ENCODE results near the gene SLC35G6. TPM values are rescaled to one million over a fixed set of nuclear protein-coding genes. Genes with fewer than 3 reads are reported as not detected.

SLC35G6 gene
- total and polyA plus RNA-seq, 2 of the 13 experiments (the other 11 are each of a cell fraction or from before 2014, with no cell fraction given) = 0.07 TPM; not detected in 1

GRCh38 chr17:7444682-7445618 is 36.3 kb upstream of the SLC35G6 start, which contains the start of gene CHRNB1 (continued):
- TF ChIP-seq SALL2 (CRISPR knock-in tag; IDR thresholded peaks at IDR 0.05) (peak; percentile 47; the same call in 1 of the 2 replicates), TOPORS (CRISPR knock-in tag; IDR thresholded peaks at IDR 0.05) (no peak), ZNF670 (CRISPR knock-in tag; IDR thresholded peaks at IDR 0.05; ENCODE audit: borderline replicate concordance) (peak; percentile 42; the same call in 1 of the 2 replicates), ZNF512 (CRISPR knock-in tag; IDR thresholded peaks at IDR 0.05) (no peak), DNMT3B (CRISPR knock-in tag; conservative IDR thresholded peaks at IDR 0.05) (peak; percentile 79; the same call in 1 of the 2 replicates), PHB2 (IDR thresholded peaks at IDR 0.05; ENCODE audit: partially characterized antibody) (no peak), ZNF879 (CRISPR knock-in tag; IDR thresholded peaks at IDR 0.05) (no peak), AFF4 (CRISPR knock-in tag; IDR thresholded peaks at IDR 0.05) (no peak), ZNF768 (CRISPR knock-in tag; IDR thresholded peaks at IDR 0.05) (0 out of 2 replicates have a peak, but pooled peaks have one; percentile 51), ZNF468 (CRISPR knock-in tag; IDR thresholded peaks at IDR 0.05) (no peak), REL (CRISPR knock-in tag; conservative IDR thresholded peaks at IDR 0.05) (peak; percentile 75; the same call in 1 of the 2 replicates), FLYWCH1 (CRISPR knock-in tag; IDR thresholded peaks at IDR 0.05) (no peak), ZNF891 (CRISPR knock-in tag; IDR thresholded peaks at IDR 0.05) (no peak), ZNF451 (CRISPR knock-in tag; IDR thresholded peaks at IDR 0.05) (peak; percentile 67; the same call in 1 of the 2 replicates), THAP7 (CRISPR knock-in tag; IDR thresholded peaks at IDR 0.05) (0 out of 2 replicates have a peak, but pooled peaks have one; percentile 56), MEIS2 (CRISPR knock-in tag; IDR thresholded peaks at IDR 0.05) (peak; percentile 44; the same call in 1 of the 2 replicates), ZNF674 (CRISPR knock-in tag; IDR thresholded peaks at IDR 0.05; ENCODE audit: low read depth) (no peak), PAXIP1 (CRISPR knock-in tag; conservative IDR thresholded peaks at IDR 0.05) (peak; percentile 66), ZNF878 (CRISPR knock-in tag; IDR thresholded peaks at IDR 0.05) (no peak), ZNF143 (CRISPR knock-in tag; IDR thresholded peaks at IDR 0.05) (no peak)

Data from HepG2 (cell line).